Uterus (tissue), 4 donors: ENCODE data around the gene LARP7. TPM values are rescaled to one million over a fixed set of nuclear protein-coding genes. Genes with fewer than 3 reads are reported as not detected.

ENCODE experiments used
- DNase-seq, 2 donors: peaks; one replicate each; pipeline ENCODE4 v3.0.0-alpha.2; 2019 to 2020
- H3K27ac ChIP-seq, 2 donors: fragments of 200-600 bp; sonication (generic); 1 replicate in 1 of 2; 2 replicates in 1 of 2; pipeline ENCODE4 v1.5.1; 2016 to 2018
- H3K27me3 ChIP-seq, 2 donors: fragments of 200-600 bp; sonication (generic); one replicate each; pipeline ENCODE4 v1.5.1; 2018 to 2019; ENCODE audit warnings: control low read depth in 1 of 2
- H3K36me3 ChIP-seq, 2 donors: fragments of 200-600 bp; sonication (generic); one replicate each; pipeline ENCODE4 v1.5.1; 2019; ENCODE audit warnings: control low read depth in 1 of 2
- H3K4me1 ChIP-seq, 2 donors: fragments of 200-600 bp; sonication (generic); one replicate each; pipeline ENCODE4 v1.5.1; 2018 to 2019; ENCODE audit warnings: control low read depth in 1 of 2
- H3K4me3 ChIP-seq, 2 donors: fragments of 200-600 bp; sonication (generic); 1 replicate in 1 of 2; 2 replicates in 1 of 2; pipeline ENCODE4 v1.5.1; 2018 to 2019; ENCODE audit warnings: mild to moderate bottlenecking in 1 of 2
- H3K9me3 ChIP-seq, 2 donors: fragments of 200-600 bp; sonication (generic); one replicate each; pipeline ENCODE4 v1.5.1; 2019; ENCODE audit warnings: control low read depth in 1 of 2
- CTCF ChIP-seq, 4 experiments: fragments of 200-600 bp in 2 of 4; fragments of 450-650 bp in 2 of 4; sonication (generic) in 2 of 4; IDR thresholded peaks; one replicate each; pipeline ENCODE4 v1.5.1; 2016 to 2019; ENCODE audit warnings: antibody characterized with exemption in 4 of 4, mild to moderate bottlenecking in 2 of 4, moderate library complexity in 1 of 4
- POLR2A ChIP-seq, 2 donors: fragments of 450-650 bp; IDR thresholded peaks; one replicate each; pipeline ENCODE4 v1.6.1; 2016; ENCODE audit warnings: antibody characterized with exemption in 2 of 2, mild to moderate bottlenecking in 1 of 2, moderate library complexity in 1 of 2
- intact Hi-C: fragments of 100-400 bp; cut with DNase I; formaldehyde crosslinking; loops from one replicate; pipeline ENCODE4 v1.15.1; 2023; ENCODE audit warnings: low total_unique reads
- total RNA-seq, 4 donors: library from RNA; depleted of rRNA in 3 of 4; stranded (reverse); fragments of >200 nt in 3 of 4; gene quantifications; one replicate each; pipeline versions ENCODE4 v1.1.0 to v1.2.4, GENCODE V29; 2014 to 2023
- donor health status: DM: yes; HTN: yes; CAD: no.

LARP7 gene
- total RNA-seq, 4 donors from 2014 or later, result 21.5 to 44.1 (median 29.4) TPM

GRCh38 chr4:112646632-112647537 lies 9.9 kb downstream of the LARP7 start:
- H3K4me3 ChIP-seq, result no peak overlapping the region
- no peak for DNase-seq
- no peaks in the 10 kb centered on the region for H3K27me3 ChIP-seq
- H3K9me3 ChIP-seq, result no peaks in the 10 kb centered on the region
- H3K27ac ChIP-seq, result no peak overlapping the region
- intact Hi-C loops, result no loop called here
- TF ChIP-seq POLR2A (IDR thresholded peaks at IDR 0.05) (no peak), CTCF (IDR thresholded peaks at IDR 0.05) (no peak)
- H3K4me1 ChIP-seq, result no peaks in the 10 kb centered on the region
- no peaks in the 10 kb centered on the region for H3K36me3 ChIP-seq

GRCh38 chr4:112647785-112648184 lies 10.8 kb downstream of the LARP7 start:
- Histone ChIP-seq H3K9me3 (no peaks in the 10 kb centered on the region), H3K36me3 (no peaks in the 10 kb centered on the region), H3K27me3 (no peaks in the 10 kb centered on the region), H3K4me3 (no peak overlapping the region), H3K27ac (no peak overlapping the region), H3K4me1 (no peaks in the 10 kb centered on the region)
- intact Hi-C loops, result no loop called here
- no peak for DNase-seq
- TF ChIP-seq POLR2A (IDR thresholded peaks at IDR 0.05) (no peak), CTCF (IDR thresholded peaks at IDR 0.05) (no peak)

GRCh38 chr4:112648263-112649054 lies 11.5 kb downstream of the LARP7 start:
- no peak for DNase-seq
- Histone ChIP-seq H3K4me1 (no peaks in the 10 kb centered on the region), H3K27ac (no peak overlapping the region), H3K4me3 (no peak overlapping the region), H3K36me3 (no peaks in the 10 kb centered on the region), H3K27me3 (no peaks in the 10 kb centered on the region), H3K9me3 (no peaks in the 10 kb centered on the region)
- intact Hi-C loops, result no loop called here
- TF ChIP-seq POLR2A (IDR thresholded peaks at IDR 0.05), result no peak
- TF ChIP-seq CTCF (IDR thresholded peaks at IDR 0.05), result no peak

- no peaks in the 10 kb centered on the region for H3K36me3 ChIP-seq
- DNase-seq, result no peak
- no peaks in the 10 kb centered on the region for H3K27me3 ChIP-seq
- intact Hi-C loops, result no loop called here
- TF ChIP-seq POLR2A (IDR thresholded peaks at IDR 0.05), result no peak
- TF ChIP-seq CTCF (IDR thresholded peaks at IDR 0.05), result no peak
- H3K4me3 ChIP-seq, result no peak overlapping the region
- no peaks in the 10 kb centered on the region for H3K4me1 ChIP-seq
- H3K27ac ChIP-seq, result no peak overlapping the region
- H3K9me3 ChIP-seq, result no peaks in the 10 kb centered on the region
Observed at GRCh38 chr4:112649055-112649408, 12.1 kb downstream of the LARP7 start.

GRCh38 chr4:112650332-112650731 lies 13.4 kb downstream of the LARP7 start:
- Histone ChIP-seq H3K4me1 (no peaks in the 10 kb centered on the region), H3K36me3 (no peaks in the 10 kb centered on the region), H3K9me3 (no peaks in the 10 kb centered on the region), H3K27me3 (no peaks in the 10 kb centered on the region), H3K4me3 (no peak overlapping the region), H3K27ac (no peak overlapping the region)
- TF ChIP-seq POLR2A (IDR thresholded peaks at IDR 0.05), result no peak
- no peak for TF ChIP-seq CTCF (IDR thresholded peaks at IDR 0.05)
- intact Hi-C loops, result no loop called here
- DNase-seq, result no peak
